Measurements from ENCODE around the gene SYNGR3. TPM values are rescaled to one million over a fixed set of nuclear protein-coding genes. Genes with fewer than 3 reads are reported as not detected.

The SYNGR3 gene
- total and polyA plus RNA-seq, 9 donors: 0.42 to 4.0 (median 0.87) TPM

DNA sequence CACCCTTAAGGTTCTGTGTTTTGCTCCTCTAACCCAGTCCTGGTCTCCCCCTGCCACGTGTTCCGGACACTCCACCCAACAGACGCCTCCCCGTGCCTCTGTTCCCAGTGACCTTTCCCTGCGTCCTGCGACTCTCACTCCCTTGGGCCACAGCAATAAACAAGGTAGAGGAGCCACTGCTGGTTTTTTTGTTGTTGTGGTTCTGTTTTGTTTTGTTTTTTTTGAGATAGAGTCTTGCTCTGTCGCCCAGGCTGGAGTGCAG is 26.1 kb downstream of the SYNGR3 start:
- no peak for TF ChIP-seq POLR2A (IDR thresholded peaks at IDR 0.05)
- TF ChIP-seq, protein P1, sequence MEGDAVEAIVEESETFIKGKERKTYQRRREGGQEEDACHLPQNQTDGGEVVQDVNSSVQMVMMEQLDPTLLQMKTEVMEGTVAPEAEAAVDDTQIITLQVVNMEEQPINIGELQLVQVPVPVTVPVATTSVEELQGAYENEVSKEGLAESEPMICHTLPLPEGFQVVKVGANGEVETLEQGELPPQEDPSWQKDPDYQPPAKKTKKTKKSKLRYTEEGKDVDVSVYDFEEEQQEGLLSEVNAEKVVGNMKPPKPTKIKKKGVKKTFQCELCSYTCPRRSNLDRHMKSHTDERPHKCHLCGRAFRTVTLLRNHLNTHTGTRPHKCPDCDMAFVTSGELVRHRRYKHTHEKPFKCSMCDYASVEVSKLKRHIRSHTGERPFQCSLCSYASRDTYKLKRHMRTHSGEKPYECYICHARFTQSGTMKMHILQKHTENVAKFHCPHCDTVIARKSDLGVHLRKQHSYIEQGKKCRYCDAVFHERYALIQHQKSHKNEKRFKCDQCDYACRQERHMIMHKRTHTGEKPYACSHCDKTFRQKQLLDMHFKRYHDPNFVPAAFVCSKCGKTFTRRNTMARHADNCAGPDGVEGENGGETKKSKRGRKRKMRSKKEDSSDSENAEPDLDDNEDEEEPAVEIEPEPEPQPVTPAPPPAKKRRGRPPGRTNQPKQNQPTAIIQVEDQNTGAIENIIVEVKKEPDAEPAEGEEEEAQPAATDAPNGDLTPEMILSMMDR (IDR thresholded peaks at IDR 0.05): no peak
- Histone ChIP-seq H3K9me3 (no peaks in the 10 kb centered on the region), H3K4me1 (ENCODE audit: insufficient read depth) (peaks cover 5% of the 10 kb centered on the region), H3K36me3 (no peaks in the 10 kb centered on the region), H3K27me3 (no peaks in the 10 kb centered on the region), H3K27ac (no peak overlapping the region), H3K4me3 (no peak overlapping the region)
- intact Hi-C loops (cut with DNase I): loop anchor here in 1 of 4 donors (5.0 kb wide), 1 partner anchor 126 kb away; no protein-coding TSS in a partner anchor
- 73 to 86% (median 74%) methylated on average over 7 of the region's 7 CpGs for WGBS, 3 donors
- DNase-seq: no peak

DNA sequence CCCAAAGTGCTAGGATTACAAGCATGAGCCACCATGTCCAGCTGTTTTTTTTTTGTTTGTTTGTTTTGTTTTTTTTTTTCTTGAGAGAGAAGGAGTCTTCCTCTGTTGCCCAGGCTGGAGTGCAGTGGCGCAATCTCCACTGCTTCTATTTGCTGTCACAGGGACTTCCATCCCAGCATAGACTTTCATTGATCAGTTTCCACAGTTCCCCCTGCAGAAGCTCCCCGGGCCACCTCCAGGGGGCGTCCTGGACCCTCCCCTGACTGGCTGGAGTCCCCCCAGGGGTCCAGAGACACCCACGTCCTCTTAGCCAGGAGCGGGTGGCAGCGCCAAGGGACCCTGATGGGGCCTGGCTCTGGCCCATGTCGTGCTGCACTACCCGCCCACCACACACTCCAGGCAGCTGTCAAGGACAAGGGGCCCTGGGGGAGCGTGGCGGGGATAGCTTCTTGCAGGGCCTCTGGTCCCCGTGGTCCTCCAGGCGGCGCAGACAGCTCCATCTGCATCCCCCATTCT is 26.7 kb downstream of the SYNGR3 start:
- WGBS, 3 donors: 22 to 26% (median 23%) methylated on average over 12 to 13 of the region's 13 CpGs
- intact Hi-C loops (cut with DNase I): loop anchor here in 1 of 4 donors (5.0 kb wide), 1 partner anchor 126 kb away; no protein-coding TSS in a partner anchor

GRCh38 chr16:2019518-2019920 is 29.7 kb downstream of the SYNGR3 start, which contains the start of gene NPW:
Gene NPW (plus strand): TSS chr16:2019785.
- 3 to 6% (median 4%) methylated on average over 24 to 33 of the region's 33 CpGs for WGBS, 3 donors
- H3K9me3 ChIP-seq: no peaks in the 10 kb centered on the region
- intact Hi-C loops (cut with DNase I): loop anchor here in 1 of 4 donors (5.0 kb wide), 1 partner anchor 123 kb away; no protein-coding TSS in a partner anchor
- TF ChIP-seq EP300 (IDR thresholded peaks at IDR 0.05): no peak
- TF ChIP-seq POLR2A (IDR thresholded peaks at IDR 0.05): no peak
- TF ChIP-seq, protein P1 (IDR thresholded peaks at IDR 0.05): no peak
- H3K27ac ChIP-seq: no peak within 1 kb of the TSS
- H3K36me3 ChIP-seq: no peaks in the 10 kb centered on the region
- no peaks in the 10 kb centered on the region for H3K27me3 ChIP-seq
- DNase-seq: peak in 2 of 5 donors; percentile 38 to 42
- peaks cover 11% of the 10 kb centered on the region for H3K4me1 ChIP-seq (ENCODE audit: insufficient read depth)
- H3K4me3 ChIP-seq: no peak within 1 kb of the TSS

More for the DNA sequence above, 26.7 kb downstream of the SYNGR3 start:
- TF ChIP-seq EP300 (IDR thresholded peaks at IDR 0.05) (no peak), POLR2A (IDR thresholded peaks at IDR 0.05) (no peak)
- TF ChIP-seq, protein P1 (IDR thresholded peaks at IDR 0.05): no peak
- Histone ChIP-seq H3K4me1 (ENCODE audit: insufficient read depth) (peaks cover 5% of the 10 kb centered on the region), H3K4me3 (no peak overlapping the region), H3K27ac (no peak overlapping the region), H3K36me3 (no peaks in the 10 kb centered on the region), H3K27me3 (no peaks in the 10 kb centered on the region), H3K9me3 (no peaks in the 10 kb centered on the region)
- peak in 2 of 5 donors; percentile 21 to 39 for DNase-seq

DNA sequence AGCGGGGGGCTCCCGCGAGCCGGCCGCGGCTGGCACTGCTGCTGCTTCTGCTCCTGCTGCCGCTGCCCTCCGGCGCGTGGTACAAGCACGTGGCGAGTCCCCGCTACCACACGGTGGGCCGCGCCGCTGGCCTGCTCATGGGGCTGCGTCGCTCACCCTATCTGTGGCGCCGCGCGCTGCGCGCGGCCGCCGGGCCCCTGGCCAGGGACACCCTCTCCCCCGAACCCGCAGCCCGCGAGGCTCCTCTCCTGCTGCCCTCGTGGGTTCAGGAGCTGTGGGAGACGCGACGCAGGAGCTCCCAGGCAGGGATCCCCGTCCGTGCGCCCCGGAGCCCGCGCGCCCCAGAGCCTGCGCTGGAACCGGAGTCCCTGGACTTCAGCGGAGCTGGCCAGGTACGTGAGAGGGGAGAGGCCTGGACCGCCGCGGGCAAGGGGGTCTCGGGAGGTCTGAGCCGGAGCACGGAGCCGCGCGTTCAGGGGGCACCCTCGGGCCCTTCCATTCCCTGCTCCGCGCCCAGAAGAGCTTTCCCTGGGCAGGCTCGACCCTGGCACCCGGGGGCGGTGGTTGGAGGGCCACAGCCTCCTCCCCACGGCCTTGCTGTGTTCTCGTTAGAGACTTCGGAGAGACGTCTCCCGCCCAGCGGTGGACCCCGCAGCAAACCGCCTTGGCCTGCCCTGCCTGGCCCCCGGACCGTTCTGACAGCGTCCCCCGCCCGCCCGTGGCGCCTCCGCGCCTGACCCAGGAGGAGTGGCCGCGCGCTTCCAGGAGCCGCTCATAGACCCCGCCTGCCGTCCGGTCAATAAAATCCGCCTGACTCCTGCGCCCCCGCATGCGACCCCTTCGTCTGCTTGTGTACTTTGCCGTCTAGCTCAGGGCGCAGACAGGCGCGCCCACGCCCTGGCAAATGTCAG is 30.4 kb downstream of the SYNGR3 start:
- H3K9me3 ChIP-seq: no peaks in the 10 kb centered on the region
- no peaks in the 10 kb centered on the region for H3K27me3 ChIP-seq
- peaks cover 11% of the 10 kb centered on the region for H3K4me1 ChIP-seq (ENCODE audit: insufficient read depth)
- 1% methylated on average over 49 to 96 of the region's 96 CpGs for whole genome bisulfite sequencing, 3 donors
- no peak overlapping the region for H3K27ac ChIP-seq
- H3K4me3 ChIP-seq: no peak overlapping the region
- intact Hi-C loops (cut with DNase I): loop anchor here in 2 of 4 donors (5.0 kb wide), 1 partner anchor 122 kb away; no protein-coding TSS in a partner anchor
- H3K36me3 ChIP-seq: no peaks in the 10 kb centered on the region
- peak in 2 of 5 donors; percentile 22 to 40 for DNase-seq
- no peak for TF ChIP-seq EP300 (IDR thresholded peaks at IDR 0.05)
- TF ChIP-seq, protein P1 (IDR thresholded peaks at IDR 0.05): no peak
- TF ChIP-seq POLR2A (IDR thresholded peaks at IDR 0.05): no peak
